CD4-positive, alpha-beta T cell treated with Interferon alpha-2 for 1 hour (primary cell): Measurements from ENCODE around the gene CDH26.

Experiments
- DNase-seq, 2 donors: peaks; one replicate each; pipeline ENCODE4 v3.0.0-alpha.2; 2020 to 2022

CDH26 gene

GRCh38 chr20:59958123-59958522, at the start of gene CDH26:
Gene CDH26, plus strand, starts transcription at chr20:59958423. Its CDS starts 304 bp downstream, at chr20:59958727.
- no peak for DNase-seq

DNA sequence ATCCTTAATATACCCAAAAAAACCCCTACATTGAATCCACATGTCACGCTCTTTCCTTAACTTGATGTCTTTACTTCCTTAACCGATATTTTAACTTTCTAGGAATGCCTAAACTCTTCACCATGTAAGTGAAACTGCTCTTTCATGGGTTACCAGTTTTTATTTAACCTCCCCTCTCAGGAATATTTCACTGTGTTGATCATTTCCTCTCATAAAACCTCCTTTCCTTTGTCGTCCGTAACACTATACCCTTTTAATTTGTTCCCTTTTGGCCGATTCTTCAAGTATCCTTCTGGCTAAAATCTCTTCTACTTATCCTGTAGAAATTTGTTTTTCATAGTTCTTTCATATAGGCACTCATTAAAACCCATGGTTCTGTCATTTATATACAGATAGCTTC, 49.4 kb upstream of the CDH26 start:
- DNase-seq: no peak

DNA sequence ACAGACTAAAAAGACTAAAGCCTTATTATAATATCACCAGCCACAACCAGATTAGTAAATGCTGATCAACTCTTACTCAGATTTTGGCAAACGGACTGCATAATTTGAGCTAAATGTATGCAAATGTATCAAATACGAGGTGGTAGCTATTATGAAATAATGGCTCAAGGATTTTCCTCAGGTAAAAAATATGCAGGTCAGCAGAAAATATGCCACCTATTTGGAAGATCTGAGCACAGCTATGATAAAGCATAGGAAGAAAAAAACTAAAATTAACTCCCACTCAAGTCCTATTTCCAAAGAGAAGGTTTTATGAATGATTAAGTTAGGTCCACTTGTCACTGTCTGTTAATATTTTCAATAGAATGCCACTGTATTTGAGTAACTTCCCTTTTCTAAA, 47.2 kb upstream of the CDH26 start:
- no peak for DNase-seq

DNA sequence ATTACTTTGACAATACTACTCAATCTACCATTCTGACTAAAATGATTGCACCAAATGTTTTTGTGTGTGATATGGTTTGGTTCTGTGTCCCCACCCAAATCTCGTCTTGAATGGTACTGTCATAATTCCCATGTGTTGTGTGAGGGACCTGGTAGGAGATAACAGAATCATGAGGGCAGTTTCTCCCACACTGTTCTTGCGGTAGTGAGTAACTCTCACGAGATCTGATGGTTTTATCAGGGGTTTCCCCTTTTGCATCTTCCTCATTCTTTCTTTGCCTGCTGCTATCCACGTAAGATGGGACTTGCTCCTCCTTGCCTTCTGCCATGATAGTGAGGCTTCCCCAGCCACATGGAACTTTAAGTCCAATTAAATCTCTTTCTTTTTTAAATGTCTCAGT, 45.6 kb upstream of the CDH26 start:
- DNase-seq: no peak

DNA sequence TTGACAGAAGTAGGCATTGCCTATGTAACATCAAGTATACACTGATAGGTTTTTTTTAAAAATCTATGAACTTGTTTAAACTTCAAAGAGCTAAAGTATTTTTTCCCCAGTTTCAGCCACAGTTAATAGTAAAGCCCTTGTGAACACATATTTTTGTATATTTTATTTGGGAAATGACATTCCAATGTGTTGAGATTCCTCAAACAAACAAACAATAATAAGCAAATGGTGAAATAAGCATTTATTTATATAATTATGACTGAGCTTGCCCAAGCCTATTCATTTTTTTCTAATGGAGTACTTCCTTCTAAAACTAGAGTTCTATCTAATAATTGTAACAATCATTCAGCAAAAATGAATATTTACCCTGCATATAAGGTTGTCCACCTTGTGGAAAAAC, 37.3 kb upstream of the CDH26 start:
- no peak for DNase-seq

GRCh38 chr20:59923514-59923913, 34.7 kb upstream of the CDH26 start:
- DNase-seq: no peak

GRCh38 chr20:59925359-59925758, 32.9 kb upstream of the CDH26 start:
- no peak for DNase-seq

DNA sequence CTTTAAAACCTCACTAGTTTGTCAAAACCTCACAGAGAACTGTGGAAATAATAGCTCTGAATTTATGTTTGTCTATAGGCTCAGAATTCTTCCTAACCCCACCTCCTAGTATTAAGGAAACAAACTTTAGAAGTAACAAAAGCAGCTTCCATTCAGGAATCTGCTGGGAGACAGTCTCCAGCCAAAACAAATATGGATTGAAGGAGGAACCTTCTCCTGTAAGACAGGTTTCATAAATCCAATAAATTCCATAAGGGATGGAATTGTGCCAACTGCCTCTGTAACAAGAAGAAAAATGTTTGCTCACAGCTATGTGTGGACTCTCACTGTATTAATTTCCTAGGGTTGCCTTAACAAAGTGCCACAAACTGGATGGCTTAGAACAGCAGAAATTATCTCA, 32.3 kb upstream of the CDH26 start:
- no peak for DNase-seq

- no peak for DNase-seq
Observed at GRCh38 chr20:59931511-59932312, 26.5 kb upstream of the CDH26 start.

DNA sequence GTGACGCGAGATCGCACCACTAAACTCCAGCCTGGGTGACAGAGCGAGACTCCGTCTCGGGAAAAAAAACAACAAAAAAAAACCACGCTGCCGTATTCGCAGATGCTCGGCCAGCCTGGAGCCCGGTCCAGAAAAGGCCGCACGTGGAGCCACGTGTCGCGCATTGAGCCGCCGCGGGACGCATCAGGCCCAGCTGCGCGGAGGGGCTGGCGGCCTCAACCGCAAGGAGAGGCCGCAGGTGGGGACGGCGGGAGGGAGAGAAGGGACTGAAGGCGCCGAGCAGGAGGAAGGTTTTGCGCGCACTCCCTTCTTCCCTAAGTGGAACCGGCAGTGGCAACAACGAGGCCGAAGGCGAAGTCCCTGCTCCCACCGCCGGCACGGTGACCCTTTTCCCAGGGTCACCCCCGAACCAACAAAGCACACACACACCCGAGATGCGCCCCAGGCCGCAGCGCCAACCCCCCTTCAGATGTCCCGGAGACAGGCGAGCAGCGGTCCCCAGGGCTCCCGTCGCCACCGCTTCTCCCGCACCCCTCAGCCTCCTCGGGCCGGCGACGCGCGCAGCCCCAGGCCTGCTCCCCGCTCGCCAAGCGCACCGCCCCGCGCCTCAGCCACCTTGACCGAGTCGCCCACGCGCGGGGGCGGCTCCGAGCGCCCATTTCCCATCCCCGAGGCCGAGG, 25.5 kb upstream of the CDH26 start:
- DNase-seq: no peak

DNA sequence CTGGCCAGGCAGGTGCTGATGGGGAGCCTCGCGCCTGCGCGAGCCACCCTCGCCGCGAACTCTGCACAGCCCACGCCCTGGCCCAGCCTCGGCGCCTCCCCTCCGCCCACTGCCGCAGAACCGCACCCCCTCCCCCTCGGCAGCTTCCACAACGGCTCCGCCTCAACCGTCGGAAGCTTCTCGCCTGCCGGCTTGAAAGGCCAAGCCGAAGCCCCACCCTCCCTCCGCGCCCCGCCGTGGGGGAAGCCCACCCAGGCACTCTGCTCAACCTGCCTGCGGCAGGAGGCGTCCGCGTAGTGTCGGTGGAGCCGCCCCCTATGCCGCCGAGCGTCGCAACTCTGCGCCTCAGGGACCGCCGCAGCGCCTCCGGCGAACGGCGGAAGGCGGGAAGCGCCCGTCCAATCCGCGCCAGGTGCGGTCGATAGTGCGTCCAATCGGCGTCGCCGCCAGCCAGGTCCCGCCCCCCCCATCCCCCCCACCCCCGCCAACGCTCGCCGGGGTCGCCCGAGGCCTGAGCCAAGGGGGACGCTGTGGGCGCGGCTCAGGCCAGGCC, 24.9 kb upstream of the CDH26 start, which contains the start of gene SYCP2:
TSS of gene SYCP2 (minus strand) at position 342 of the 553 bp plus-strand sequence. CDS start 11,224 bp downstream, outside the sequence.
- peak; percentile 70 to 73 for DNase-seq

DNA sequence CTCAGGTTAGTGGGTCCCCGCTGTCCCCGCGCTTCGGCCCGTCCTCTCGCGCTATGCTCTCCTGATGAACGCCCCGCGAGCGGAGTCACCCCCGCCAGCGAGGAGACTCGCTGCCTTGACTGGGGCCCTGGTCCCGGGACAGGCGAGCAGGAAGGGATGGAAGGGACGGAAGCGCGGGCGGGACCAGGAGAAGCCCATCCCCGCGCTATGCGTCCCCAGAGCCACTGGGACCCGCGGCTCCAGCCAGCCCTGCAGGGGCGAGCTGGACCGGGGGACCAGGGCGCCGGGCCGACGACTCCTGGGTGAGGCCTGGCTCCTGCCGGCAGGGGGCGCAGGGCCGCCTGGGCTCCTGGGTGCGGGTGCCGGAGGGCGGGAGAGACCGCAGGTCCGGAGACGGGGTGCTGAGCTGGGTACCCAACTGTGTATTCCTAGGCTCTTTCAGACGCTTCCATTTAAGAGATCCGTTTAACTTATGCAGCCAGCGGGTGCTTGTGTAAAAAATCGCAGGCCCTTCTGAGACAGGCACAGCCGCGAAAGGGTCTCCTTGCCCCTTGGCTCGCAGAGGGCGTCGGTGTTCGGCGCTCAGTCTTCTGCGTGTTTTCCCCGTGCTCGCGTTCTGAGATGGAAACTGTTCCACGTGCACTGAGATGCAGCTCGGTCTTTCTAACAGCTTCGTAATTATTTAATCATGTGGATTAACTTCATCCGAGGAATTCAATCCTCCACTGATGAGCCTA, 24.2 kb upstream of the CDH26 start:
- DNase-seq: peak; percentile 76 to 80

- no peak for DNase-seq
Observed at GRCh38 chr20:59935457-59936185, 22.6 kb upstream of the CDH26 start.

DNA sequence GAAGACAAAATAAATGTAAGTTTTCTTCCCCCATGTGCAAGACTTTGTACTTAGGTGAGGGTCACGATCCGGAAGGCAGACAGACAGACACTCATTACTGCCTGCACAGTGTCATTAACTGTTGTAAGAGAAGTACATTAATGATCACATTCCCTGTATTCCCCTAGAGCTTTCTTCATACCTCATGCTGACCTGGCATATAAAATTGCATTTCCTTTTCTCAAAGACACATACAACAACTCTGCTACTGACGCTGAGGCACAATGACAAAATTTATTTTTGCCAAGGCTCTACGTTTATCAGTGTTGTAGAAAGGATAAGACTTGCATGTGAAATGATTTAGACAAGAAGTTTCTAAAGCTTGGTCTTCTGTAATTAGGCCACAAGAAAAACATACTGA, 21.8 kb upstream of the CDH26 start:
- no peak for DNase-seq

DNA sequence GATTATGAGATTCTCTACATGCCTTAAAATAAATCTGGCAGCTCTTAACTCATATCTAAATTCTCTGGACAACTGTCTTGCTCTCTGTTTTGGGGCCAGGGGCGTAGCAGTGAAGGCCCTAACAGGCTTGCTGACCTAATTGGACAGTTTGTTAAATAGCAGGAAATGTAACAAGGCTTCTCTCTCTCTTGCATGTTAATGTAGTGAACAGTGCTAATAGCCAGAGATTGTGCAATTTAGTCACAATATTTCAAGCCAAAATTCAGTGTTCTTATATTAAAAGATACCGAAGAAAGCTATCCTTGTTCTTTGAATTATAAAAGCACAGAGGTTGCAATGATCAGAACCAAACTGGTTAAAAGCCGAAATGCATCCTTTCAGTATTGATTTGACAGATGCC, 21.1 kb upstream of the CDH26 start:
- no peak for DNase-seq

- DNase-seq: no peak
Observed at GRCh38 chr20:59938221-59938620, 20.0 kb upstream of the CDH26 start.

DNA sequence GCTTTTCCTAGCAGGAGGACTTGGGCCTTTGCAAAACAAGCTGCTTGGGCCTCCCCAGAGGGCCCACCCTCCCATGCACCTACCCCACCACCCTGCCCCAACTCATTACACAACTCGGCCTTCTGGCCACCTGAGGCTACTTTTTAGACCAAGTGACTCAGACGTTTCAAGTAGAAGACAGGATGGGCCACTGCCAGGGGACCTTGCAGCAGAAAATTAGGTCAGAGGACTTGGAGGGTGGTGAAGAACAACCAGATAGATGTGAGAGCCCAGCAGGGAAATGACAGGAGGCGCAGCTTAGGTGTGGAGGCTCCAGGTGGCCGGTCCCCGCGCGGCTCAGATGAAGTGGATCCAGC, 19.5 kb upstream of the CDH26 start:
- DNase-seq: peak in 1 of 2 donors; percentile 6

DNA sequence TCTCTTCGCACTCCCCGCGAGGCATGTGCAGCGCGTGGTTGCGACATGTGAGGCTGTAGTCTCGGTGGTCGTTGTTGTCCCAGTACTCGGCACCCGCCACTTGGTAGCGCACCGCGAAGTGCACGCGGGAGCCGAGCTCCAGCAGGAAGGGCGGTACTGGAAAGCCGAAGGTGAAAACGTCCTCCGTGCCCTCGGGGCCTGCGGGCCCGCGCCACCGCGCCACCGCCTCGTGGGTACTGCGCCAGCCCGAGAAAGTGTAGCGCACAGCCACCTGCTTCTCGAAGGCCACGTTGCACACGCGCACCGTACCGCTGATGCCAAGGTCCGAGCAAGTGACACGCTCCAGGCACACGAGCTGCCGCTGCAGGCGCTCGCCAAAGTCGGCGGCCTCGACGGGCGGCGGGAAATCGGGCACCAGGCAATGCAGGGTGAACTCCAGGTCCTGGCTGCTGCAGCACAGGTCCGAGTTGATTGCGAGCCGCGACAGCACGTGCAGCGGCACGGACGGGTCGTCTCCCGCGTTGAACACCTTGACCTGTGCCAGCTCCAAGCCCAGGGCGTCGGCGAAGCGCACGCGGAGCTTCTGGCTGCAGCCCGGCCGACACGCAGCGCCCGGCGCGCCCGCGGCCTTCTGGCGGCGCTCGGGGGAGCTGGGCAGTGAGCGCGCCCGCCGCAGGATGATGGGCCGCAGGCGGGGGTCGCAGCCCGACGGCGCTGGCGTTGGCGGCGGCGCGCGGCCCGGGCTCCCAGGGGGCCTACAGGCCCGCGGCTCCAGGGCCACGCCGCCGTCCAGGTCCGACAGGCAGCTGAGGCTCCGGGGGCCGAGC, 19.0 kb upstream of the CDH26 start:
- DNase-seq: peak in 1 of 2 donors; percentile 5

DNA sequence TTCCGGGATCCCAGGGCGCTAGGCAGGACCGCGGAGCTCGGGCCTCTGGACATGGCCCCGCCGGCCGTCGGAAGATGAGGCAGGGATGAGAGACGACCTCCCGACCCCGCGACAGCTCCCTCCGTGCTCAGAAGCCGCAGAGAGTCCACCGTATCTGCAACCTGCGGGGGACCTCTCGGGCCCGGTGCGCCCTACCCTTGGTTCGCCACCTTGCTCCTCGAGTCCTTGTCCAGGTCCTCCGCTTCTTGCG, 18.4 kb upstream of the CDH26 start:
- DNase-seq: no peak

GRCh38 chr20:59940129-59940955, 17.9 kb upstream of the CDH26 start, which contains the start of the genes FAM217B and PPP1R3D:
Gene FAM217B, plus strand, starts transcription at chr20:59940389. Its CDS starts 3,555 bp downstream, at chr20:59943944.
Gene PPP1R3D, minus strand, starts transcription at chr20:59940305. Its CDS starts 374 bp downstream, at chr20:59939931.
- DNase-seq: peak; percentile 88 to 90

GRCh38 chr20:59940956-59941294, 17.3 kb upstream of the CDH26 start:
- no peak for DNase-seq
